K562 (cell line): ENCODE results near the gene SDK1. TPM values are rescaled to one million over a fixed set of nuclear protein-coding genes. Genes with fewer than 3 reads are reported as not detected.

ENCODE experiments used
- ATAC-seq: fragments of 200-7000 bp; cut with Tn5 transposase; 3 replicates; pipeline ENCODE4 v1.9.1; 2020; ENCODE audit warnings: moderate library complexity
- BruUV-seq: library from RNA; stranded (reverse); fragments of 400-500 nt; replicated peaks from 2 replicates; lab custom pipeline; 2021; lab: Mats Ljungman, UMichigan
- CTCF ChIA-PET: fragments of 300-600 bp; formaldehyde crosslinking; extraction: SDS; loops from one replicate; lab custom pipeline; 2021; ENCODE audit warnings: low intra/inter-chr PET ratio; lab: Yijun Ruan, JAX
- POLR2A ChIA-PET: fragments of 300-600, 350-650 bp; sonication (Branson Sonifier 250); formaldehyde crosslinking; extraction: SDS; loops from one replicate; lab custom pipeline; 2021; ENCODE audit warnings: antibody characterized with exemption, inconsistent platforms; lab: Yijun Ruan, JAX
- DNase-seq, 4 experiments: peaks; one replicate each; pipeline versions ENCODE4 v3.0.0 to v3.0.0-alpha.2; 2011 to 2018; ENCODE audit warnings: low spot score in 3 of 4, mixed read lengths in 3 of 4; ENCODE audit errors: extremely low read depth in 1 of 4
- FAIRE-seq: peaks from 2 replicates; lab custom pipeline; 2011; peaks lifted over from hg19 to GRCh38; lab: Jason Lieb, UNC
- H2AFZ ChIP-seq: 2 replicates; pipeline ENCODE4 v1.6.0; 2011; ENCODE audit warnings: low read depth, low read length, control low read depth, inconsistent platforms
- H3K27ac ChIP-seq: fragments of 200-600 bp; 3 replicates; pipeline ENCODE4 v1.8.0; 2011; ENCODE audit warnings: low read depth, mild to moderate bottlenecking, control low read depth, inconsistent platforms, low read length, moderate library complexity, mixed read lengths; ENCODE audit errors: extremely low read depth
- H3K27me3 ChIP-seq, 2 experiments: fragments of 300-600 bp in 1 of 2; 2 replicates in 1 of 2; 3 replicates in 1 of 2; pipeline versions ENCODE4 v1.6.0 to v1.8.0; 2011; ENCODE audit warnings: inconsistent platforms in 2 of 2, low read length in 2 of 2, mild to moderate bottlenecking in 1 of 2, mixed read lengths in 1 of 2, moderate library complexity in 1 of 2; ENCODE audit not compliant: control insufficient read depth in 2 of 2, insufficient read depth in 2 of 2
- H3K36me3 ChIP-seq: fragments of 300-600 bp; 3 replicates; pipeline ENCODE4 v1.8.0; 2011; ENCODE audit warnings: mild to moderate bottlenecking, low read length, inconsistent platforms; ENCODE audit not compliant: control insufficient read depth, insufficient read depth
- H3K4me1 ChIP-seq, 2 experiments: fragments of 200-600 bp in 1 of 2; replicated peaks in 1 of 2; 2 replicates in 1 of 2; 3 replicates in 1 of 2; pipeline versions ENCODE4 v1.5.1 to v1.8.0; 2011; ENCODE audit warnings: inconsistent platforms in 2 of 2, low read length in 2 of 2, mild to moderate bottlenecking in 1 of 2, mixed read lengths in 1 of 2, moderate library complexity in 1 of 2; ENCODE audit not compliant: control insufficient read depth in 2 of 2, insufficient read depth in 2 of 2
- H3K4me2 ChIP-seq: 2 replicates; pipeline ENCODE4 v1.6.1; 2011; ENCODE audit warnings: low read length, control low read depth, inconsistent platforms, mixed read lengths; ENCODE audit not compliant: insufficient read depth
- H3K4me3 ChIP-seq: fragments of 200-600 bp; sonication (generic), shearing (Covaris generic); 2 replicates; pipeline ENCODE4 v1.5.1; 2016; ENCODE audit warnings: control low read depth, inconsistent platforms
- H3K79me2 ChIP-seq: fragments of 200-600 bp; 3 replicates; pipeline ENCODE4 v1.8.0; 2011; ENCODE audit warnings: low read length, inconsistent platforms; ENCODE audit not compliant: control insufficient read depth, insufficient read depth
- H3K9ac ChIP-seq, 2 experiments: 2 replicates each; pipeline versions ENCODE4 v1.6.0 to v1.6.1; 2011; ENCODE audit warnings: low read depth in 2 of 2, low read length in 2 of 2, control low read depth in 1 of 2, inconsistent platforms in 1 of 2, mild to moderate bottlenecking in 1 of 2, mixed read lengths in 1 of 2; ENCODE audit not compliant: insufficient read depth in 1 of 2
- H3K9me1 ChIP-seq: one replicate; pipeline ENCODE4 v1.6.0; 2011; ENCODE audit warnings: inconsistent platforms, mild to moderate bottlenecking, low read length, moderate library complexity; ENCODE audit not compliant: control insufficient read depth, insufficient read depth
- H3K9me3 ChIP-seq: replicated peaks from 2 replicates; pipeline ENCODE4 v1.5.1; 2011; ENCODE audit warnings: low read depth, low read length, inconsistent platforms; ENCODE audit not compliant: control insufficient read depth, insufficient read depth
- H4K20me1 ChIP-seq: replicated peaks from 2 replicates; pipeline ENCODE4 v1.6.1; 2011; ENCODE audit warnings: low read length, inconsistent platforms, mixed read lengths; ENCODE audit not compliant: control insufficient read depth, insufficient read depth
- CBX1 ChIP-seq: sonication (generic); IDR thresholded peaks from 2 replicates; pipeline ENCODE4 v1.6.1; 2016; ENCODE audit warnings: antibody characterized with exemption, low read depth, mild to moderate bottlenecking
- HNRNPH1 ChIP-seq: fragments of 200-400 bp; formaldehyde crosslinking; optimal IDR thresholded peaks from 2 replicates; pipeline ENCODE3; 2017; ENCODE audit warnings: low read depth, mild to moderate bottlenecking, low read length, moderate library complexity
- NR2F6 ChIP-seq: fragments of 450-650 bp; formaldehyde crosslinking; IDR thresholded peaks from 2 replicates; pipeline ENCODE4 v1.4.0; 2020; ENCODE audit warnings: mild to moderate bottlenecking
- WGBS: fragments of 100-300 bp; shearing (Covaris generic); methylation state at CpG from one replicate; pipeline ENCODE4 v1.1.6; 2016; ENCODE audit warnings: low coverage, mixed read lengths; ENCODE audit not compliant: insufficient coverage; ENCODE audit errors: missing lambda C conversion rate; 5-methylcytosine and 5-hydroxymethylcytosine counted together
- in situ Hi-C: fragments of 300-500 bp; cut with MboI; formaldehyde crosslinking; loops from 4 replicates; pipeline ENCODE4 v1.15.0; 2018; ENCODE audit warnings: inconsistent platforms, mixed read lengths
- intact Hi-C: fragments of 100-400 bp; cut with micrococcal nuclease; formaldehyde crosslinking; loops from 2 replicates; pipeline ENCODE4 v1.14.2; 2022
- polyA plus RNA-seq, 8 experiments: library from polyadenylated mRNA; depleted of rRNA in 4 of 8; stranded (reverse) in 5 of 8; unstranded in 3 of 8; fragments of >200 nt; fragmentation: Nextera tagmentation in 2 of 8; fragmentation: Illumina TruSeq in 1 of 8; extraction: Ambion mirVana in 2 of 8; extraction: Trizol in 1 of 8; gene quantifications; 2 replicates each; pipeline versions ENCODE4 v1.2.1 to v1.2.3, GENCODE V29; 2011 to 2014; ENCODE audit warnings: inconsistent platforms in 1 of 8, missing spikeins in 1 of 8
- total RNA-seq, 7 experiments: library from RNA; depleted of rRNA in 6 of 7; stranded (reverse); fragments of >200 nt in 6 of 7; fragmentation: Illumina TruSeq in 2 of 7; extraction: Trizol in 2 of 7; gene quantifications; 2 replicates each; pipeline versions ENCODE4 v1.2.1 to v1.2.3, GENCODE V29; 2011 to 2021; ENCODE audit warnings: low replicate concordance in 1 of 7
- TF ChIP-seq, protein P1 (sequence below): fragments of 450-650 bp; IDR thresholded peaks from 2 replicates; pipeline ENCODE4 v1.6.1; 2016; ENCODE audit warnings: borderline replicate concordance
- TF ChIP-seq, protein P2 (sequence below): sonication (generic); formaldehyde crosslinking; IDR thresholded peaks from 2 replicates; pipeline ENCODE4 v1.8.1; 2023; ENCODE audit warnings: mild to moderate bottlenecking, missing genetic modification reagents, moderate library complexity

Gene SDK1
- total and polyA plus RNA-seq, 9 of the 15 experiments (the other 6 are each of a cell fraction or from before 2014, with no cell fraction given), result 0.16 TPM; not detected in 8

DNA sequence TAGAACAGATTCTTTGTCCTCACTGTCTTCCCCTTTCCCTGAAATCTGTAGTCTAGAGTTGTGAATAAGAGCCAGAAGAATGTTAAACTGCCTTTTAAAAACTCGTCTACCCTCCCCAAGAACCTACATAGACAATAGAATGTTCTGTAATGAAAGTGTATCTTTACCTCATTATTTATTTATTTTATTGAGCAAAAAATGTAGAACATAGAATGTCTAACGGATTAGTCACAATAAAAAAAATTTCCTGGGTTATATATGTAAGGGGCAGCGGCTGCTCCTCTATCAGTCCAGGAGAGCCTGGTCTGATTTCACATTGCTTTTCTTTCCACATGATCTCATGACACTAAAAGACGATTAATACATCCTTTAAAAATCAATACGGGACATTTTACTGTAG lies 135.7 kb downstream of the SDK1 start (continued):
- TF ChIP-seq, protein P1, sequence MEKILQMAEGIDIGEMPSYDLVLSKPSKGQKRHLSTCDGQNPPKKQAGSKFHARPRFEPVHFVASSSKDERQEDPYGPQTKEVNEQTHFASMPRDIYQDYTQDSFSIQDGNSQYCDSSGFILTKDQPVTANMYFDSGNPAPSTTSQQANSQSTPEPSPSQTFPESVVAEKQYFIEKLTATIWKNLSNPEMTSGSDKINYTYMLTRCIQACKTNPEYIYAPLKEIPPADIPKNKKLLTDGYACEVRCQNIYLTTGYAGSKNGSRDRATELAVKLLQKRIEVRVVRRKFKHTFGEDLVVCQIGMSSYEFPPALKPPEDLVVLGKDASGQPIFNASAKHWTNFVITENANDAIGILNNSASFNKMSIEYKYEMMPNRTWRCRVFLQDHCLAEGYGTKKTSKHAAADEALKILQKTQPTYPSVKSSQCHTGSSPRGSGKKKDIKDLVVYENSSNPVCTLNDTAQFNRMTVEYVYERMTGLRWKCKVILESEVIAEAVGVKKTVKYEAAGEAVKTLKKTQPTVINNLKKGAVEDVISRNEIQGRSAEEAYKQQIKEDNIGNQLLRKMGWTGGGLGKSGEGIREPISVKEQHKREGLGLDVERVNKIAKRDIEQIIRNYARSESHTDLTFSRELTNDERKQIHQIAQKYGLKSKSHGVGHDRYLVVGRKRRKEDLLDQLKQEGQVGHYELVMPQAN, result no peak
- no peak for TF ChIP-seq NR2F6 (CRISPR knock-in tag)

DNA sequence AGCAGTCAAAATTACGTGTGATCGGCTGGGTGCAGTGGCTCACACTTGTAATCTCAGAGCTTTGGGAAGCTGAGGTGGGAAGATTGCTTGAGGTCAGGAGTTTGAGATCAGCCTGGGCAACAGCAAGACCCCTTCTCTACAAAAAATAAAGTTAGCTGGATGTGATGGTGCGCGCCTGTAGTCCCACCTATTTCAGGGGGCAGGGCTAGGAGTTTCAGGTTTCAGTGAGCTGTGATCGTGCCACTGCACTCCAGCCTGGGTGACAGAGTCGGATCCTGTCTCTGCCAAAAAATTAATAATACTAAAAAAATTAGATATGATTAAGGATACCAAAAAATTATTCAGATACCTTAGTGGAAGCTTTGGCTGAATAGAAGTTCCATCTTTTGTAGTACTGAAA lies 136.4 kb downstream of the SDK1 start:
- in situ Hi-C loops, result no loop called here
- Histone ChIP-seq H3K36me3 (no peaks in the 10 kb centered on the region), H2AFZ (no peak overlapping the region), H4K20me1 (no peaks in the 10 kb centered on the region), H3K9me1 (no peaks in the 10 kb centered on the region), H3K79me2 (no peaks in the 10 kb centered on the region), H3K4me1 (no peaks in the 10 kb centered on the region), H3K4me2 (no peak overlapping the region), H3K27ac (no peak overlapping the region), H3K27me3 (no peaks in the 10 kb centered on the region), H3K9ac (no peak overlapping the region), H3K9me3 (no peaks in the 10 kb centered on the region), H3K4me3 (no peak overlapping the region)
- DNase-seq, result no peak
- ATAC-seq, result no peak
- WGBS, result 0% methylated on average over 6 of the region's 6 CpGs
- ChIA-PET CTCF (no interaction called here), POLR2A (interaction anchor here (0.6 kb wide), 1 partner anchor 50 kb away, joined by 3 read pairs; no protein-coding TSS in a partner anchor)
- TF ChIP-seq CBX1 (no peak), HNRNPH1 (no peak)
- TF ChIP-seq, protein P2, sequence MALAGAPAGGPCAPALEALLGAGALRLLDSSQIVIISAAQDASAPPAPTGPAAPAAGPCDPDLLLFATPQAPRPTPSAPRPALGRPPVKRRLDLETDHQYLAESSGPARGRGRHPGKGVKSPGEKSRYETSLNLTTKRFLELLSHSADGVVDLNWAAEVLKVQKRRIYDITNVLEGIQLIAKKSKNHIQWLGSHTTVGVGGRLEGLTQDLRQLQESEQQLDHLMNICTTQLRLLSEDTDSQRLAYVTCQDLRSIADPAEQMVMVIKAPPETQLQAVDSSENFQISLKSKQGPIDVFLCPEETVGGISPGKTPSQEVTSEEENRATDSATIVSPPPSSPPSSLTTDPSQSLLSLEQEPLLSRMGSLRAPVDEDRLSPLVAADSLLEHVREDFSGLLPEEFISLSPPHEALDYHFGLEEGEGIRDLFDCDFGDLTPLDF (CRISPR knock-in tag), result no peak
- intact Hi-C loops, result no loop called here
- BruUV-seq, result no TSS peak
- FAIRE-seq, result no peak
